Measurements from ENCODE around the gene EXOC2. TPM values are rescaled to one million over a fixed set of nuclear protein-coding genes. Genes with fewer than 3 reads are reported as not detected.

Gene EXOC2
- total and polyA plus RNA-seq, 10 of the 15 experiments (the other 5 are each of a cell fraction or from before 2014, with no cell fraction given) = 8.7 to 32.8 (median 20.7) TPM

DNA sequence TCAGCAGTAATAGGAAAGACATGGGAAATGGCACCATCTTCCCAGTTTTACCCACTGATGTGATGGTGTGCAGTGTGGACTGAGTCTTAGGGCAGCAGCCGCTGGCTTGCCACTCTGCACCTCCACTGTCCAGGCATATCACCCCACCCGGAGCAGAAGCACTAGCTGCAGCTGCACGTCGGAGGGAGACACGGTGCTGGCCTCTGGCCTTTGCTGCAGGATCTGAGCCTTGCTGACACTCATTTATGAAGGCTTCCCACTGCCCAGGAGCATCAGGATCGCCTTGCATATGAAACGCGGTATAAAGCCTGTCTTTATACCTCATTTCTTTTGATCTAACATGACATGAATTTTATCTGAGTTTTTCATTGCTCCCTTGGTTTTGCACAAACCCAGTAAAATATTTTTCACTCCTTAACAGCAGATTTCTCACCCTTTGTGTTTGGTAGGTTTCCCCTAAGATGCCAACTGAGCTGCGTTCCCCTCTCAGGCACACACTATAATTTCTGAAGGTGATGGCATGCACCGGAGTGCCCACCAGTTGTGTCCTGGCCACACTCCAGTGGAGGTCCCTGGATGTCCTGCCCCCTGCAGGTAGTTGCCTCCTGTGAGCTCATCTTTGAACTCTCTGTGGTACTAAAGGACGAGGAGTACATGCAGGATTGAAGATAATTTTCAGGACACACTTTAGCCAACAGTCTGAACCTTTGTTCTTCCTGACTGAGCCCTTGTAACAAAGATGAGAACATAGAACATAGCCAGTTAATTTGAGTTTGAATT, 9.0 kb upstream of the EXOC2 start:
- SMC1A ChIA-PET (ENCODE audit: uncharacterized antibody, unreplicated experiment) = interaction anchor here (1.5 to 1.9 kb wide), 2 partner anchors 9 to 48 kb away, joined by 3 to 6 read pairs; partner anchors contain the start of gene EXOC2
- FAIRE-seq = no peak
- no peaks in the 10 kb centered on the region for H3K79me2 ChIP-seq (ENCODE audit: control insufficient read depth, insufficient read depth, low read length)
- intact Hi-C loops (cut with micrococcal nuclease; ENCODE audit: unreplicated experiment) (no loop called here), in situ Hi-C loops (cut with MboI) (no loop called here)
- BruUV-seq (replicated peaks) = no TSS peak
- WGBS (ENCODE audit: insufficient coverage, insufficient replicate concordance, low lambda C conversion rate, missing lambda C conversion rate) = 74% methylated on average over 11 of the region's 11 CpGs
- peak; percentile 48; the same call in 2 of the 3 replicates for ATAC-seq
- TF ChIP-seq, protein P1, sequence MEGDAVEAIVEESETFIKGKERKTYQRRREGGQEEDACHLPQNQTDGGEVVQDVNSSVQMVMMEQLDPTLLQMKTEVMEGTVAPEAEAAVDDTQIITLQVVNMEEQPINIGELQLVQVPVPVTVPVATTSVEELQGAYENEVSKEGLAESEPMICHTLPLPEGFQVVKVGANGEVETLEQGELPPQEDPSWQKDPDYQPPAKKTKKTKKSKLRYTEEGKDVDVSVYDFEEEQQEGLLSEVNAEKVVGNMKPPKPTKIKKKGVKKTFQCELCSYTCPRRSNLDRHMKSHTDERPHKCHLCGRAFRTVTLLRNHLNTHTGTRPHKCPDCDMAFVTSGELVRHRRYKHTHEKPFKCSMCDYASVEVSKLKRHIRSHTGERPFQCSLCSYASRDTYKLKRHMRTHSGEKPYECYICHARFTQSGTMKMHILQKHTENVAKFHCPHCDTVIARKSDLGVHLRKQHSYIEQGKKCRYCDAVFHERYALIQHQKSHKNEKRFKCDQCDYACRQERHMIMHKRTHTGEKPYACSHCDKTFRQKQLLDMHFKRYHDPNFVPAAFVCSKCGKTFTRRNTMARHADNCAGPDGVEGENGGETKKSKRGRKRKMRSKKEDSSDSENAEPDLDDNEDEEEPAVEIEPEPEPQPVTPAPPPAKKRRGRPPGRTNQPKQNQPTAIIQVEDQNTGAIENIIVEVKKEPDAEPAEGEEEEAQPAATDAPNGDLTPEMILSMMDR (IDR thresholded peaks at IDR 0.05 in 2 of 3, conservative IDR thresholded peaks at IDR 0.05 in 1 of 3; ENCODE audit: control insufficient read depth in 2 of 3, extremely low read depth in 1 of 3, insufficient read depth in 1 of 3, low read depth in 3 of 3, low read length in 3 of 3) = 0 out of 6 replicates have a peak, but pooled peaks of 1 of the 3 experiments have one; percentile 6
- TF ChIP-seq SMC3 (IDR thresholded peaks at IDR 0.05; ENCODE audit: borderline replicate concordance, low read length) (0 out of 2 replicates have a peak, but pooled peaks have one; percentile 20), CEBPB (IDR thresholded peaks at IDR 0.05; ENCODE audit: borderline replicate concordance in 1 of 2, low read depth in 2 of 2, low read length in 2 of 2) (no peak), MTA3 (IDR thresholded peaks at IDR 0.05; ENCODE audit: borderline replicate concordance, low read length) (no peak), IKZF2 (IDR thresholded peaks at IDR 0.05) (no peak)
- TF ChIP-seq, protein P2, sequence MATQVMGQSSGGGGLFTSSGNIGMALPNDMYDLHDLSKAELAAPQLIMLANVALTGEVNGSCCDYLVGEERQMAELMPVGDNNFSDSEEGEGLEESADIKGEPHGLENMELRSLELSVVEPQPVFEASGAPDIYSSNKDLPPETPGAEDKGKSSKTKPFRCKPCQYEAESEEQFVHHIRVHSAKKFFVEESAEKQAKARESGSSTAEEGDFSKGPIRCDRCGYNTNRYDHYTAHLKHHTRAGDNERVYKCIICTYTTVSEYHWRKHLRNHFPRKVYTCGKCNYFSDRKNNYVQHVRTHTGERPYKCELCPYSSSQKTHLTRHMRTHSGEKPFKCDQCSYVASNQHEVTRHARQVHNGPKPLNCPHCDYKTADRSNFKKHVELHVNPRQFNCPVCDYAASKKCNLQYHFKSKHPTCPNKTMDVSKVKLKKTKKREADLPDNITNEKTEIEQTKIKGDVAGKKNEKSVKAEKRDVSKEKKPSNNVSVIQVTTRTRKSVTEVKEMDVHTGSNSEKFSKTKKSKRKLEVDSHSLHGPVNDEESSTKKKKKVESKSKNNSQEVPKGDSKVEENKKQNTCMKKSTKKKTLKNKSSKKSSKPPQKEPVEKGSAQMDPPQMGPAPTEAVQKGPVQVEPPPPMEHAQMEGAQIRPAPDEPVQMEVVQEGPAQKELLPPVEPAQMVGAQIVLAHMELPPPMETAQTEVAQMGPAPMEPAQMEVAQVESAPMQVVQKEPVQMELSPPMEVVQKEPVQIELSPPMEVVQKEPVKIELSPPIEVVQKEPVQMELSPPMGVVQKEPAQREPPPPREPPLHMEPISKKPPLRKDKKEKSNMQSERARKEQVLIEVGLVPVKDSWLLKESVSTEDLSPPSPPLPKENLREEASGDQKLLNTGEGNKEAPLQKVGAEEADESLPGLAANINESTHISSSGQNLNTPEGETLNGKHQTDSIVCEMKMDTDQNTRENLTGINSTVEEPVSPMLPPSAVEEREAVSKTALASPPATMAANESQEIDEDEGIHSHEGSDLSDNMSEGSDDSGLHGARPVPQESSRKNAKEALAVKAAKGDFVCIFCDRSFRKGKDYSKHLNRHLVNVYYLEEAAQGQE (IDR thresholded peaks at IDR 0.05; ENCODE audit: low read depth, low read length) = no peak
- no peaks in the 10 kb centered on the region for H3K4me1 ChIP-seq (ENCODE audit: control insufficient read depth, insufficient read depth, low read length)
- H3K9ac ChIP-seq (ENCODE audit: control insufficient read depth, insufficient read depth, low read length) = no peak overlapping the region
- no peaks in the 10 kb centered on the region for H3K36me3 ChIP-seq (ENCODE audit: control insufficient read depth in 2 of 2, insufficient read depth in 2 of 2, low read length in 1 of 2)
- H2AFZ ChIP-seq (ENCODE audit: control insufficient read depth, low read depth, low read length) = no peak overlapping the region
- RAD21 ChIA-PET (ENCODE audit: unreplicated experiment) = interaction anchor here (1.0 kb wide), 1 partner anchor 109 kb away, joined by 5 read pairs; no protein-coding TSS in a partner anchor
- no peaks in the 10 kb centered on the region for H3K9me3 ChIP-seq (replicated peaks; ENCODE audit: control insufficient read depth, insufficient read depth, low read length)
- CTCF ChIA-PET = interaction anchor here (0.6 to 1.3 kb wide), 7 partner anchors 8 to 132 kb away, joined by 3 to 4 read pairs (median 3); no protein-coding TSS in a partner anchor
- H3K27me3 ChIP-seq (replicated peaks in 1 of 2; ENCODE audit: control insufficient read depth in 2 of 2, insufficient read depth in 2 of 2, low read length in 1 of 2) = no peaks in the 10 kb centered on the region; a peak in 2 of 4 replicates
- H4K20me1 ChIP-seq (ENCODE audit: control insufficient read depth, insufficient read depth) = no peaks in the 10 kb centered on the region
- DNase-seq (ENCODE audit: low read depth, low spot score) = no peak
- H3K4me3 ChIP-seq = no peak overlapping the region
- H3K27ac ChIP-seq (ENCODE audit: control insufficient read depth, insufficient read depth) = no peak overlapping the region
- H3K4me2 ChIP-seq (ENCODE audit: control insufficient read depth, insufficient read depth) = no peak overlapping the region
- POLR2A ChIA-PET = no interaction called here
